Measurements from ENCODE around the gene IGLL1.

Gene IGLL1

GRCh38 chr22:23531283-23531956 lies 48.7 kb downstream of the IGLL1 start:
- no peak overlapping the region for H3K4me3 ChIP-seq (ENCODE audit: low read length)
- no peak for DNase-seq (ENCODE audit: low read depth)
- TF ChIP-seq, protein P1, sequence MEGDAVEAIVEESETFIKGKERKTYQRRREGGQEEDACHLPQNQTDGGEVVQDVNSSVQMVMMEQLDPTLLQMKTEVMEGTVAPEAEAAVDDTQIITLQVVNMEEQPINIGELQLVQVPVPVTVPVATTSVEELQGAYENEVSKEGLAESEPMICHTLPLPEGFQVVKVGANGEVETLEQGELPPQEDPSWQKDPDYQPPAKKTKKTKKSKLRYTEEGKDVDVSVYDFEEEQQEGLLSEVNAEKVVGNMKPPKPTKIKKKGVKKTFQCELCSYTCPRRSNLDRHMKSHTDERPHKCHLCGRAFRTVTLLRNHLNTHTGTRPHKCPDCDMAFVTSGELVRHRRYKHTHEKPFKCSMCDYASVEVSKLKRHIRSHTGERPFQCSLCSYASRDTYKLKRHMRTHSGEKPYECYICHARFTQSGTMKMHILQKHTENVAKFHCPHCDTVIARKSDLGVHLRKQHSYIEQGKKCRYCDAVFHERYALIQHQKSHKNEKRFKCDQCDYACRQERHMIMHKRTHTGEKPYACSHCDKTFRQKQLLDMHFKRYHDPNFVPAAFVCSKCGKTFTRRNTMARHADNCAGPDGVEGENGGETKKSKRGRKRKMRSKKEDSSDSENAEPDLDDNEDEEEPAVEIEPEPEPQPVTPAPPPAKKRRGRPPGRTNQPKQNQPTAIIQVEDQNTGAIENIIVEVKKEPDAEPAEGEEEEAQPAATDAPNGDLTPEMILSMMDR (conservative IDR thresholded peaks at IDR 0.05; ENCODE audit: low read length), result no peak

GRCh38 chr22:23530766-23531282 lies 49.3 kb downstream of the IGLL1 start:
- TF ChIP-seq, protein P1 (conservative IDR thresholded peaks at IDR 0.05; ENCODE audit: low read length), result no peak
- no peak for DNase-seq (ENCODE audit: low read depth)
- no peak overlapping the region for H3K4me3 ChIP-seq (ENCODE audit: low read length)

GRCh38 chr22:23530106-23530505 lies 50.0 kb downstream of the IGLL1 start:
- TF ChIP-seq, protein P1 (conservative IDR thresholded peaks at IDR 0.05; ENCODE audit: low read length), result no peak
- no peak for DNase-seq (ENCODE audit: low read depth)
- H3K4me3 ChIP-seq (ENCODE audit: low read length), result no peak overlapping the region

DNA sequence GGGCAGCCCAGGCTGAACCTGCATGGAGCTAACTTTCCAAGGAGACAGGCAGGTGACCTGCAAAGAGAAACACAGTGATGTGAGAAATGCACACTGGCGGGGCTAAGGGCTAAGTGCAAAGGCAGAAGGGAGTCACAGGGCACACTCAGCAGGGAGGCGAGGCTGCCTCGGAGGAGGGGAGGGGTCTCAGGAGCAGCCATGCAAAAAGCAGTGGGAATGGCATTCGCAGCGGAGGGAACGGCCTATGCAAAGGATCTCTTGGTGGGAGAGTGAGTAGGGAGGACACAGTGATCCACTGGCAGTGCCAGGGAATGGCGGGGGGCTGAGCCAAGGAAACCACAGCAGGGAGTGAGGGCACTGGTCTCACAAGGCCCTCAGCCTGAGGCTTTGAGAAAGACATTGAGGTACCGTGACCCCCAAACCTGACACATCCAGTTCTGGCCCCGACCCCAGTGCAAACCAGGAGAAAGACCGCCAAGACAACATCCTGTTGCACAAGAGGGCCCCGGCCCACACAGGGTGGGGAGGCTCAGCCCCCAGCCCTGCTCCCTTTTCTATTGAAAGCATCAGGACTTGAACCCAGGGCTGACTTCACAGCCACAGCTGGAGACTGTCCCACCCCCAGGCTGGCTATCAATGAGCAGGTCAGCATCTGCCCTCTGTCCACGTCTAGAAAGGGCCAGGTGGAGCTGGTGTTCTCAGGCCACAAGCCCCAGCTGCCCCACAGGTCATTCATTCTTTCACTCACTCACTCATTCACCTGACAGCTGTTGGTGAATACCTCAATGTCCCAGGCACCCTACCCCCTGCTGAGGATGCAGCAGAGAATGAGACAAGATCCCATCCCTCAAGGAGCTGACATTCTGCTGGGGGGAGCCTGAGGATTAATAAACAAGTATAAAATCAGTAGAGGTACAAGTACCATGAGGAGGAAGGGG lies 50.7 kb downstream of the IGLL1 start:
- no peak overlapping the region for H3K4me3 ChIP-seq (ENCODE audit: low read length)
- DNase-seq (ENCODE audit: low read depth), result no peak
- TF ChIP-seq, protein P1 (conservative IDR thresholded peaks at IDR 0.05; ENCODE audit: low read length), result no peak

DNA sequence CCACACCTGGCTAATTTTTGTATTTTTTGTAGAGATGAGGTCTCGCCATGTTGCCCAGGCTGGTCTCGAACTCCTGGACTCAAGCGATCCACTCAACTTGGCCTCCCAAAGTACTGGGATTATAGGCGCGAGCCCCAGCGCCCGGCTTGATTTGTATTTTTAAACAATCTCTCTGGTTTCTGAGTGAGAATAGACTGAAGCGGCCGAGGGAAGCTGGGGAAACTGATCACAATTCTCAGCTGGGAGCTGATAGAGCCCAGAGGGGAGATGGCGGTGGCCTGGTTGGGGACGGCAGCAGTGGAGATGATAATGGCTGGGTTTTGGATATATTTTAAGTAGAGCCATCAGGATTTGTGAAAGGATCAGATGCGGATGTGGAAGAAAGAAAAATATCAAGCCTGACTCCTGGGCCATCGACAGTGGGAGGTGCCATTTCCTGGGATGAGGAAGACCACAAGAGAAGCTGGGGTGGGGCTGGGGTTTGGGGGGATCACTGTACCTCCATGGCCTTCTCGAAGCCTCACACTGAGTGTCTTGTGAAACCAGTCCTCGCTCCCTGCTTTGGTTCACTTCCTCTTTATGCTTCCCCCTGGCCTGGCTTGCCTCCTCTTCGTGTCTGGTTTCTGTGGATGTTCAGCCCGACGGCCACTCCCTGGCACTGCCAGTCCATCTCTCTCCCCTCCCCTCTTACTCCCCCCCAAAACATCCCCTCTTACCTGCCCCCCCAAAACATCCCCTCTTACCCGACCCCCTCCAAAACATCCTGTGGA lies 51.9 kb downstream of the IGLL1 start:
- no peak for DNase-seq (ENCODE audit: low read depth)
- TF ChIP-seq, protein P1 (conservative IDR thresholded peaks at IDR 0.05; ENCODE audit: low read length), result no peak
- H3K4me3 ChIP-seq (ENCODE audit: low read length), result no peak overlapping the region

- H3K4me3 ChIP-seq (ENCODE audit: low read length), result no peak overlapping the region
- TF ChIP-seq, protein P1 (conservative IDR thresholded peaks at IDR 0.05; ENCODE audit: low read length), result no peak
- no peak for DNase-seq (ENCODE audit: low read depth)
Observed at GRCh38 chr22:23526596-23527316, 53.3 kb downstream of the IGLL1 start.

Measured in AG10803 (cell line).